ENCODE measurements around the gene SLC13A2.

GRCh38 chr17:28495635-28496034 lies 22.2 kb downstream of the SLC13A2 start:
- TF ChIP-seq CTCF (IDR thresholded peaks at IDR 0.05): no peak
- TF ChIP-seq POLR2A (IDR thresholded peaks at IDR 0.05): no peak
